ENCODE data around the gene HIPK3.
"Not testable (repeated sequence)": the region's sequence is repeated elsewhere in the genome, so short reads cannot be mapped to it uniquely, and the experiment has no call there.

Gene HIPK3

DNA sequence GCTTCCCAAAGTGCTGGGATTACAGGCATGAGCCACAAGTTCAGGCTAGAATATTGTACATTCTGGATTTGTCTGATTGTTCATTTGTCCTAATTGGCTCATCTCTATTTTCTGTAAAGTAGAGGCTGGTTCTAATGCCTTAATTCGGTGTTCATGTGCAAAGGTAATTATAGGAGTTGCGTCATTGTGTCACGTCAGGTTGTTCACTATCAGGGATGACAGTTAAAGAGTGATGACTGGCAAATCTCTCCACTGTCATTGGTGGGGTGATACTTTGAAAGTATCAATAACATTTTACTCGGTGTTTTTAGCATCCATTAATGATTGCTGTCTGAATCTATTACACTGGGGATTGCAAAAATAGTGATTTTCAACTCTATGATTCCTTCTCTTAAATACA lies 103.5 kb downstream of the HIPK3 start:
- no peak for DNase-seq (ENCODE audit: low read depth)

DNA sequence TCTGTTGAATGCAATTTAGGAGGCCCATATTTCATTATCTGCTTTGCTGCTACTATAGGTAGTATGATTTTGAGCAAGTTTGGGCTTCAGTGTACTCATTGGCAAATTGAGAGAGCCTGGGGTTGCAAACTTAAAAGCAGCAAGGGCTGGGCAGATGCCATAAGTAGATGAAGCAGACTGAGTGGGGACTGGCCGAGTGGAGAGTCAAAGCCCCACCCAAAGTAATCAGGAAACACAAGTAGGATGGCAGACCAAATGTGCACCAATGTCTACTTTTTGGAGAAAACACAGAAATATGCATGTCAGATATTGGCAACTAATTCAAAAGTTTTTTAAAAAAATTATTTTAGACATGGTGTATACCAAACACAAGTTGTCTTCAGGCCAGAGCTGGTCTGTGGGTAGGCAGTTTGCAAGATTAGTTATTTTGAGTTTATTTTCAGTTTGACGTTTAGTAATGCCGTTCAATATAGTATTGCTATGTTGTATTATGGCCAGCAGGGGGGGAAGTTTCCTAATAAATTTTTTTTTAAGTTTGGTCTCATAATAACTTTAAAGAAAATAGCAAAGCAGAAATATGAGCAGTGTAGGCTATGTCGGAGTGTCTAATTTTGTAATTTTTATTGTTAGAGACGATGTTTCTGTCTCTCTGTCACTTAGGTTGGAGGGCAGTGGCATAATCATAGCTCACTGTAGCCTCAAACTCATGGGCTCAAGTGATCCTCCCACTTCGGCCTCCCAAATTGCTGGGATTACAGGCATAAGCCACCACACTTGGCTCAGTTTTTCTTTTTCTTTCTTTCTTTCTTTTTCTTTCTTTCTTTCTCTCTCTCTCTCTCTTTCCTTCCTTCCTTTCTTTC lies 105.1 kb downstream of the HIPK3 start:
- DNase-seq (ENCODE audit: low read depth) = no peak

GRCh38 chr11:33366918-33367317 lies 109.7 kb downstream of the HIPK3 start:
- DNase-seq (ENCODE audit: low read depth) = no peak

- DNase-seq (ENCODE audit: low read depth) = not testable (repeated sequence)
Observed at GRCh38 chr11:33368475-33368874, 111.3 kb downstream of the HIPK3 start.

GRCh38 chr11:33368931-33369330 lies 111.8 kb downstream of the HIPK3 start:
- no peak for DNase-seq (ENCODE audit: low read depth)

DNA sequence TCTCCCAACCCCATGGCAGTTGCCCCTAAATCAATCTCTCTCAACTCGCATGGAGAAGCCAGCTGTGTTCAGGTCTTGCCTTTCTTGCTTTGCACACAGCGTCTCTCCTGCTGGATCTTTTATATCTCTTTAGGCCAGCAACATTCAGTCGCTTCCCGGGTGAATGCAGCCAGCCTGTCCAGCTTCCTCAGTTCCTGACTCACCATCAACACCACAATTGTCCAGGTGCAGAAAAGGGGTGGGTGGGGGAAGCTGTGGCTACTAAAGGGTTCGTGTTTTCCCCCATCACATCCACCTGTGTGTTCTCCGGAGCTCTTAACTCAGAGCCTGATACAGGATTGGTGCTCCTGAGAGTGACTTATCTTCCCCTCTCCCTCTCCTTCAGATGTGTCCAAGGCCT lies 116.5 kb downstream of the HIPK3 start:
- no peak for DNase-seq (ENCODE audit: low read depth)

DNA sequence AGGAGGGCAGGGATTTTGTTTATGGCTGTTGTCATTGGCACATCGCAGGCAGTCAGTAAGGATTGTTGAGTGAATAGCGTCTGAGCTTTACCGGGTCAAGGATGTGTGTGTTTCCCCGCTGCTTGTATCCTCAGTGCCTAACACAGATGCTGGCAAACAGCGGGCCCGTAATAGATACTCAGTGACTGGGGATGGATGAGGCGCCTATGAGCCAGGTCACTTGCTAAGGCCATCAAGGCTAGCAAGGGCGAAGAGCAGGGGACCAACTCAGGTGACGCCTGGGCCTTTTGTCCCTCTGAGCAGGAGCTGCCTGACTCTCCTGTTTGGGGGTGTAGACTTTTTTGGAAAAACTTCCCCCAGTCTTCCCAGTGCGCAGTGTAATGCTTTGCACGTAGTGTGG lies 118.1 kb downstream of the HIPK3 start:
- no peak for DNase-seq (ENCODE audit: low read depth)

DNA sequence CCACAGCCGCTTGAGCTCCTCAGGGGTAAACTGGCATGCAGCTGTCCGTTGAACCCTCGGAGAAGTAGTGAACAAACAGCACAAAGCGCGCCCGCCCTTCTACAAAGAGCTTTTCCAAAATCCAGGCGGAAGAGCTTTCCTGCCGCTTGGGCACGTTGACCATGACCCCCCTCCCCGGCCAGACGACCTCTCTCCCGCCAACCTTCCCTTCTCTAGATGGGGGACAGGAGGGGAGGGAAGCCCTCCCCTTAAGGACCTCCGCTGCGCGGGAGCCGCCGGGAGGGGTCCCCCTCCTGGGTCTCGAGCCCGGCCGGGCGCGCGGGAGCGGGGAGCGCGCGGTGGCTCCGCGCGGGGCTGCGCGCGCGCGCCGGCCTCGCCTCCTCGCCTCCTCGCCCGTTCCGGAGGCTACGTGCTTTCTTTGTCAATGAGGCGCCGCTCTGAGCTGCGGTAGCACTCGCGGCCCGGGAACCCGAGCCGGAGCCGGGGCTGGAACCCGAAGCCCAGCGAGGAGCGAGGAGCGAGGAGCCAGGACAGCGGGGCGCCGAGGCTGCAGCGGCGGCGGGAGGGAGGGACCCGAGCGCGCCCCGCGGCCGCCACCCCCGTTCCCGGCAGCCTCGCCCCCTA lies 118.6 kb downstream of the HIPK3 start, which contains the start of gene KIAA1549L:
KIAA1549L (plus strand) TSS at position 421 of the 624 bp plus-strand sequence.
- no peak for DNase-seq (ENCODE audit: low read depth)

GRCh38 chr11:33376331-33377310 lies 119.4 kb downstream of the HIPK3 start:
- DNase-seq (ENCODE audit: low read depth) = no peak

- no peak for DNase-seq (ENCODE audit: low read depth)
Observed at GRCh38 chr11:33377412-33378370, 120.5 kb downstream of the HIPK3 start.

GRCh38 chr11:33379947-33380346 lies 122.8 kb downstream of the HIPK3 start:
- DNase-seq (ENCODE audit: low read depth) = no peak

GRCh38 chr11:33383075-33383919 lies 126.1 kb downstream of the HIPK3 start:
- no peak for DNase-seq (ENCODE audit: low read depth)

DNA sequence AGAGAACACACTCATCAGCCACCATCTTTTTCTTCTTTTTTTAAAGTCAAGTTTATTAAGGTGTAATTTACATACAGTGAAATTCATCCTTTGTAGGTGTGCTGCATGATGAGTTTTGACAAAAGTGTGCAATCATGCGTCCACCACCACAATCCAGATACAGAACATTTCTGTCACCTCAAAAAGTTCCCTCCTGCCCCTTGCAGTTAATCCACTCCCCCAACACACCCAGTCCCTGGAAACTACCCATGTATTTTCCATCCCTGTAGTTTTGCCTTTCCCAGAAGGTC lies 126.7 kb downstream of the HIPK3 start:
- DNase-seq (ENCODE audit: low read depth) = no peak

- no peak for DNase-seq (ENCODE audit: low read depth)
Observed at GRCh38 chr11:33384220-33384619, 127.0 kb downstream of the HIPK3 start.

DNA sequence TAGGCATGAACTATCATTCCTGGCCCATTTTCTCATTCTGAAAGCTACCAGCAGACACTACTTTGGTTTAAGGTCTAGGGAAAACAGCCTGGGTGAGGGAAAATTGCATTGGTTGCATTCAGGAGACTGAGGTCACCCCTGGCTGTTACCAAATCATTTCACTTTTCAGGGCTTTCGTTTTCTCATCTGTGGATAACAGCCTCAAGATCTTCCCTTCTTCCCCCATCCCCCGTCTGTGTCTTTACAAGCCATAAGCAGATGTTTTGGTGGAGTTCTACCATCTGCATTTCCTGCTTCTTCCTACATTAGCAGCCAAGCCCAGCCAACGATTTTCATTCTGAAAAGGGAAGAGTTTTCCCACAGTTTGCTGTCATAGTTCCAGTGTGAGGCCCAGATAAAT lies 130.4 kb downstream of the HIPK3 start:
- DNase-seq (ENCODE audit: low read depth) = no peak

- no peak for DNase-seq (ENCODE audit: low read depth)
Observed at GRCh38 chr11:33387996-33388395, 130.8 kb downstream of the HIPK3 start.

- no peak for DNase-seq (ENCODE audit: low read depth)
Observed at GRCh38 chr11:33388793-33389525, 131.8 kb downstream of the HIPK3 start.

GRCh38 chr11:33389635-33390034 lies 132.5 kb downstream of the HIPK3 start:
- no peak for DNase-seq (ENCODE audit: low read depth)

All from GM04504 (cell line).